GM12801 (cell line): Measurements from ENCODE around the gene GABBR2.

Experiments used
- CTCF ChIP-seq: IDR thresholded peaks from one replicate; pipeline ENCODE4 v1.5.1; 2011; ENCODE audit warnings: control low read depth; ENCODE audit not compliant: insufficient read length; ENCODE audit errors: extremely low read depth

GABBR2 gene

DNA sequence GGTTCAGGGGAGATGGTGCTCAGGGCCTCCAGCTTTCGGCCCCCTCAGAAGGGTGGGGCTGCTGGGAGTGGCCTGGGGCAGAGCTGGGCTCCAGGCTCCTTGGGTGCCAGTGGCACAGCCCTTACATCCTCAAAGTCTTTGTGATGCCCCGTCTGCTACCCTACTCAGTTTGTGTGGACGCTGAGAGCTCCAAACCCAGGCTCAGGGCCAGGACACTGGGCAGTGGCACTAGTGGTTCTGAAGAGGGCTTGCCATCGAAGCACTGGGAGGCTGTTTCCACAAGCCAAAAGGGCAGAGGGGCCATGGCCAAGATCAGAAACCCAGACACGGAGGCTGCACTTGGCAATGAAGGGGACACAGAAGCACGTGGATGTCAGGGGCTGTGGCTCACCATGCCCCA lies 99.1 kb downstream of the GABBR2 start:
- TF ChIP-seq CTCF = no peak

- TF ChIP-seq CTCF = no peak
Observed at GRCh38 chr9:98607787-98608186, 100.9 kb downstream of the GABBR2 start.

GRCh38 chr9:98607152-98607551 lies 101.6 kb downstream of the GABBR2 start:
- no peak for TF ChIP-seq CTCF

DNA sequence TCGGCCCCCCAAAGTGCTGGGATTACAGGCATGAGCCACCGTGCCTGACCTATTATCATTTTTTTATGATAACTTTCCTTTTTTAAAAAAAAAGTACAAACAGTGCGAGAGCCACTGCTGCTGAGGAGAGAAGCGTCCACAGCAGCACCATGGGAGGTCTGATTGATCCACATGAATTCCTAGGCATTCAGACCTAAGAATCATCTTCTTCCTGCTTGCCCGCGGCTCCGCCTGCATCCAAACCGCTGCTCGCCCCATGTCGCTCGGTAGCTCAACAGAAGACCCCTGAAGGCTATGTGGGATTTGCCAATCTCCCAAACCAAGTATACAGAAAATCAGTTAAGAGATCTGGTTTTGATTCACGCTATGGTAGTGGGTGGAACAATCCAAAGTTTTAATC lies 102.0 kb downstream of the GABBR2 start:
- TF ChIP-seq CTCF = no peak

DNA sequence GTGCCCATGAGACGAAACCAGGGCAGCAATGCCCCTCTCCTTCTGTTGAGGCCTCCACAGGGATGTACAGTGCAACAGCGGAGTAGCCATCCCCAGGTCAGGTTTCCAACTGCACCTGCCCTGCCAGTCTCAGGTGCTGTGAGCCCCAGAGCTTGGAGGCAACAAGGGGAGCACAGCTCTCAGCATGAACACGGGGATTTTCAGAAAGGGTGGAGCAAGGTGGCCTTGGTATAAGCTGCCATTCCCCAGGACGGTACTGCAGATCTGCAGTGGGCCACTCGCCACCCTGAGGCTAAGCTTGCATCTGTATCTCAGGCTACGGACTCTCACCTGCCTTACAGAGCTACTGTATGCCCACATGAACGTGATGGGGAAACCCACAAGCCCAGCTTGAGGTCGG lies 103.6 kb downstream of the GABBR2 start:
- TF ChIP-seq CTCF = no peak

GRCh38 chr9:98603821-98604383 lies 104.8 kb downstream of the GABBR2 start:
- no peak for TF ChIP-seq CTCF

GRCh38 chr9:98602839-98603500 lies 105.8 kb downstream of the GABBR2 start:
- no peak for TF ChIP-seq CTCF
